SIG-M5 treated with dmso at 0.1 percent for 504 hours (cell line): ENCODE measurements around the gene LRRK1.

Experiments used
- DNase-seq: peaks from one replicate; lab custom pipeline; 2025; ENCODE audit not compliant: unreplicated experiment; lab: John Stamatoyannopoulos, UW

Gene LRRK1

DNA sequence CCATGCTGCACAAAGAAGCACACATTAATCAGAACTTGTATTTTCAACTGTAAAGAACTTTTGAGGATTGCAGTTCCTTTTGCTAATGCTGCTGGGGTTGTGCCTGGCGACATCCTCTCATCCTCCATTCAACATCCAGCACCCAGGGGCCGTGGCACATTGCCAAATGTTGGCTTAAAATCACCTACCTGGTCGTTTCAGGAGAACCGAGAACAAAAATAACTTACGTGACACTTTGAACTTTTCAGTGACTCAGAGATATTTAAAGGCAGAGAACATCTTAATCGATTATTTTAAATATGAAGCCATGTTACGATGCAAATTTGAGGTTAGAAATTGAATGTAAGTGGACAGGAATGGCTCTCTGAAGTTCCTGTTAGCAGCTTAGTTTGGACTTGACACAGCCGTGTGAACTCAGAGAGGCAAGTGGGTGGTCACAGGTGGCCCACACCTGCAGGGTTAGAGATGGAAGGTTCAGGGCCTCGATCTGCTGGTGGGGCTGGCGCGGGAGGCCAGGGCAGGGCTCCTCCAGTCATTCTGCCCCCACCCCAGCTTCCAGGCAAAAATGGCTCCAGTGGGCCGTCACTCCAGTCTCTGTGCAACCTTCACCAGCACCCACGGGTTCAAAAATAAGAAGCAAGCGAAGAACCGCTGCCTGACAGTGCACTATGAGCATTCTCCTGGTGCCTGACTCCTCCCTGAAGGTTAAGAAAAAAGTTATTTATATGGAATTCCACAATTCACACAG is 12.2 kb downstream of the LRRK1 start:
- no peak for DNase-seq

DNA sequence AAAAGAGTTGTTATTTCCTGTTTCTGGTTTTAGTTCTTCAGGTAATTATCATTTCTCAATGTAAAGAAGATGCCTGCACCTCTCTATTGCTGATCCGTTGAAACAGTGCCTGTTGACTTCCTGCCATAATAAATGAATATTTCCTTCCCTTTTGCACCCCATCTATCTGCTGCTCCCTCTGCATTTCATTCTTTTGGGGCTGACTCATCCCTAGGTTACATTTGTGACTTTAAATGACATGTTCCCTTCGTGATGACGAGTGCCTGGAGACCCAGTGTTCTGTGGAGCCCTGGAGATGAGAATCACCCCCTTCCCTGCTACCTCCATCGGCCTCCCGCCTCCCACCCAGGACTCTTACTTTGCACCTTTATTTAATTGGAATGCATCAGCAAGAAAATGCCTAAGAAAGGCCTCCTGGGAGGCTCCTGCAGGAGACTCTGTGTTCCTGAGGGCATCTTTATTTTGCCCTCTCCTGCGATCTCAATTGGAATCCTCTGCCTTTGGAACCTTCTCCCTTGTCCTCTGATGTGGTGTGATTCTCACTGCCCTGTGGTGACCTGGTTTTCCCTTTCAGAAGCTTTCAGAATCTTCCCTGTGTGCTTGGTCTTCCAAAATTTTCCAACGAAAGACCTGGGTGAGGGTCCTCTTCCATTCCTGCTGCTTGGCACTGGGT is 13.7 kb downstream of the LRRK1 start:
- no peak for DNase-seq

DNA sequence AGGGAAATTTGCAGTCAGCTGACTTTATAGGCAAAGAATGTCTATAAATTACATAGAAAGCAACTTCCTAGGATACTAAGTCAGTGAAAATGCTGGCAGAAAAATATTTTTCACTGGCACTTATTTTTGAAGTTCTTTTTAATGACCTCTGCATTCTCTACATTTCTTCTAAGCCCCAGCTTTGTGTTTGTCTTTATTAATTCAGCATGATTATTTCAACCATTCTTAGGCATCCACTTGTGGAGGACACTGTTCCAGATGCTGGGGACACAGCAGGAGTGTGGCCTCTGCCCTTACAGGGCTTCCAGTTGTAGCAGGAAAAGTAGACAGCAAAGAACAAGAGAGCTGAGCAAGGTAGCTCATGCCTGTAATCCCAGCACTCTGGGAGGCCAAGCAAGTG is 15.0 kb downstream of the LRRK1 start:
- DNase-seq, result no peak

DNA sequence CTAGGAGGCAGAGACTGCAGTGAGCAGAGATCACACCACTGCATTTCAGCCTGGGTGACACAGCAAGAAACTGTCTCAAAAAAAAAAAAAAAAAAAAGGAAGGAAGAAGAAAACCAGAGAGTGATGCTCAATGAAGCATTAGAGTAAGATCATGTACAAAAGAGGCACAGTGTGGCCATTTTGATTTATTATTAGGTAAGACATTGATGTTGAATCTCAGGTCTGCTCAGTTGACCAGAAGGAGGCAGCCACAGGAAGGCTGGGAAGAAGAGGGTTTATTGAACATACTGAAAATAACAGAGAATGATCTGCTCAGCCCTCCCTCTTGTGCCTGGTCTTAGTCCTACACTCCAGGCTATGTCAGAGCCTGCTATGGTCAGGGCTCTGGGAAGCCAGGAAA is 15.6 kb downstream of the LRRK1 start:
- peak; percentile 23 for DNase-seq

DNA sequence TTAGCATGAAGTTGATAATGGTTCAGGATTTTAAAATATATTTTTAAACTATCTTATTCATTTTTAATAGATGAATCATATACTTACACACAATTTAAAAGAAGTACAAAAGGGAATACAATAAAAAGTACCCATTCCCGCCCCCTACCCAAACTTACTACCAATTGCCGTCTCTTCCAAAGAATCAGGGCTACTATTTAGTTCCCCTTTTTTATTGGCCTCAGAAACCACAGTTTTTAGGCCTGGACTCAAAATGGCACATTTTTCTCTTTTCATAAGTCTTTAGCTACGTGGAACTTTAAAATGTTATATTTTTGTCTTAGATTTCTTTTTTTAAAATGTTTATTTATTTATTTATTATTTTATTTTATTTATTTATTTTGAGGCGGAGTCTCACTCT is 18.0 kb downstream of the LRRK1 start:
- no peak for DNase-seq

DNA sequence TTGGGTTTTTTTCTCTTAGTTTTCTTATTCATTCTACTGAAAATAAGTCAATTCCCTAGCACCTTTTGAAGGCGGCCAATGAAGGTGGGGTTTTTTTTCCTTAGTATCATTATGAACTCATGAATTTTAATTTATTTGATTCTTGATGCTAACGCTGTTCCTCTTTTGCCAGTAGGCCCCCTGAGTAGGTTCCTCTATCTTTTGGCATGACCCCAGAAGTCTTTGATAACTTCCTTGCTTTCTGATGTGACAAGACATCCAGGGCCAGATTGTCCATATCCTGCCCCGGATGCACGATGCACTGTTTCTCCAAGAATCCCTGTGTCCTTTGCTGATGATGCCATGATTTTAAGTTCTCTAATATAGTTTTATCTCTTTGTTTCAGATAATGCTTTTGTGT is 20.6 kb downstream of the LRRK1 start:
- DNase-seq, result peak; percentile 43

DNA sequence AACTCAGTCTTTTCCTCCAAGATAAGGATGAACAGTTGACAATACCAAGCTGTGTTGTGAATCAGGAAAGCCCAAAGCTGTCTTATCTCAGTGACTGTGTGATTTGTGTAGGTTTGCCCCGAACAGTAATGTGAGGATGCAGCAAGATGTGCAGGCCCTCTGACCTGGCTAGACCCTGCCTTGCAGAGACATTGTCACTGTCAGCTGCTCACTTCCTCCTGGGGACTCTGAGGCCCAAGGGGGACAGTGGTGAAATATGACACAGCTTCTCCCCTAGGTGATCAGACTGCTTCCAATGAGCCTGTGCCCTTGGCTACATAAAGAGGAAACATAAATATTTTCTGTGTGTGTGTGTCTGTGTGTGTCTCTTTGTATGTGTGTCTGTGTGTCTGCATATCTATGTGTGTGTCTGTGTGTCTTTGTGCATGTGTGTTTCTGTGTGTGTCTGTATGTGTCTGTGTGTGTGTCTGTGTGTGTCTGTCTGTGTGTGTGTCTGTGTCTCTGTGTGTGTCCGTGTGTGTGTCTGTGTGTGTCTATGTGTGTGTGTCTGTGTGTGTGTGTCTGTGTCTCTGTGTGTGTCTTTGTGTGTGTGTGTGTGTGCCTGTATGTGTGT is 21.7 kb downstream of the LRRK1 start:
- DNase-seq, result peak; percentile 81

DNA sequence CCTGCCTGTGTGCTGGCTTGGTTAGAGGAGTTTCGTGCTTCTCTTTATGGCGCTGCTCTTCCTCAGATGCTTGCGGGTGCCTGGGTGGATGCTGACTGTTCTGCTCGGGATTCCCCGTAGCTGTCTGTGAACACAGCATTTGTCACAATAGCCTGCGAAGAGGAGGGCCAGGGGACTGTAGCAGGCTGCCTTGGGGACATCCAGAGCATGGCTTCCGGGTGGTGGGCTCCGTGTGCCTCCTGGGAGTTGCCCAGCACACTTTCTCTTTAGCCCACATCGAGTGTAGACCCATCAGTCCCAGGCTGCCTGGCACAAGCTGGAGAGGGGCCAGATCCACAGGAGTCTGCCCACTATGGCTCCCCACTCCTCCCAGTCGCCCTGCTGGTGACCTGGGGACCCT is 22.4 kb downstream of the LRRK1 start:
- no peak for DNase-seq

DNA sequence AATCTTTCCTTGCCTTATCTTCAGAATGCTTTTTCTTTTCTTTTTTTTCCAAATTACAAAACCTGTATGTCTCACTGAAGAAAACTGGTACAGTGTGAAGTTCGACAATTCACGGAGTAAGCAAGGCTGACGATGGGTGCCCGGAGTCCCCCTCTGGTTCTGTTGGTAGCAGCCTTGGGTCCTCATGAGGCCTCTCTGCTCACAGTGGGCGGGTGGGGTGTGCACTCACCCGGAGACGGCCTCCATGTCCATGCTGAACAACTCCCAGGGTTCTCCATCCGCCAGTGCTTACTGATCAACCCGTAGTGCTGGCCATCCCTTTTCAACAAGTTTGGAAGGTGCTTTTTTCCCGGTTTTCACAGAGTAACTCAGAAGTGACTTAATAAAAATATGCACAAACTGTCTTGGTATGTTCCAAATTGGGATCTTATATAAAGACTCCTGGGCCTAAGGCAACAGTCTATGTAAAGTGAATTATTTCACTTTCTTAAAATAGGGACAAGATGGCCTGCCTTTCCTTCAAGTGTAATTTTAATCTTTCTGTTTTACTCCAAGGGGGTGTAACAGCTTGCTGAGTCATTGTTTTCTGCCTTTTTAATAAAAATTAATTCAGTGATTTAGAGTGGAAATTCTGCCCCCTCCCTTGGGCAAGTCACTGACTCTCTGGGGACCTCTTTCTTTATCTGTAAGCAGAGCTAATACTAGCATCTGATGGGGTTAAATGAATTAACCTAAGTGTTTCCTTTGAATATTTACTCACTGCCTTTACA is 23.7 kb downstream of the LRRK1 start:
- DNase-seq, result no peak

DNA sequence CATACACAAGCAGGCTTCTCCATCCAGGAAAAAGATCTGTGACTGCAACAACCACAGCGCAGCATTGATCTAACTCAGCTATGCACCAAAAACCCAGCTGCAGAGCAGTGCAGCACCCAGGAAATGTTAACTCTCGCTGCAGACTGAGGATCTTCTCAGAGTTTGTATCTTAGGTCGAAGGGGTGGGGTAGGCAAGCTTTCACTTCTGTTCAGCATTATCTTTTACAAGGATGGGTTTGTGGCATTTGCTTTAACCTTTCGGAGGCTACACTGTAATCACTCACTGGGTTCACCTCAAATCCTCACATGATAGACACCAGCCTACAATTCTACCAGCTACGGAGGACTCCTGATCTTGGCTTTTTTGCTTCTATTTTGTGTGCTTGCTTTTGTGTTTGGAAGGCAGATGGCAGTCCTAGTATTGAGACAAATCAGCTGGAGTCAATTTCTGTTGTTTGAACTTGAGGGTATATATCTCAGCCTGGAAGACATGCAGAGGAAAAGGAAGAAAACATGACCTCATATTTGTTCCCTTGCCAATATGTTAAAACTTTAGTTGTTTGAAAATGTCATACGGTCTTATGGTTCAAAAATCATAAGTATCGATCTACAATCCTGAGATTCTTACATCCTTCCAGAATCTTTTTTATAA is 25.2 kb downstream of the LRRK1 start:
- no peak for DNase-seq

DNA sequence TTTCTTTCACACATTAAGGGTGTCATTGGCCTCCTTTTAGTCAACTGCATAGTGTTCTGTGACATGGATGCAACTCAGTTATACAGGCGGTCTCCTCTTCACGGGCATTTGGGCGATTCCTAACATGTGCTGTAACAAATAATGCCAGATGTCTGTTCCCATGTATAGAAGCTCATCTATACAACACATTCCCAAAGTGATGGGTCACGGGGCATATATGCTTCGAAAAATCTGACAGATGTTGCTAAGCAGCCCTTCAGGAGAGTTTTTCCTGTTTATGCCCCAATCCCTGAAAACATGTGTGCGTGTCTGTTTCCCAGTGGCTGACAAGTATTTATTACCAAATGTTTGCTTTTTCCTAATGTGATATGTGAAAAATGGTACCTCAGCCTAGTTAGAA is 25.8 kb downstream of the LRRK1 start:
- no peak for DNase-seq

DNA sequence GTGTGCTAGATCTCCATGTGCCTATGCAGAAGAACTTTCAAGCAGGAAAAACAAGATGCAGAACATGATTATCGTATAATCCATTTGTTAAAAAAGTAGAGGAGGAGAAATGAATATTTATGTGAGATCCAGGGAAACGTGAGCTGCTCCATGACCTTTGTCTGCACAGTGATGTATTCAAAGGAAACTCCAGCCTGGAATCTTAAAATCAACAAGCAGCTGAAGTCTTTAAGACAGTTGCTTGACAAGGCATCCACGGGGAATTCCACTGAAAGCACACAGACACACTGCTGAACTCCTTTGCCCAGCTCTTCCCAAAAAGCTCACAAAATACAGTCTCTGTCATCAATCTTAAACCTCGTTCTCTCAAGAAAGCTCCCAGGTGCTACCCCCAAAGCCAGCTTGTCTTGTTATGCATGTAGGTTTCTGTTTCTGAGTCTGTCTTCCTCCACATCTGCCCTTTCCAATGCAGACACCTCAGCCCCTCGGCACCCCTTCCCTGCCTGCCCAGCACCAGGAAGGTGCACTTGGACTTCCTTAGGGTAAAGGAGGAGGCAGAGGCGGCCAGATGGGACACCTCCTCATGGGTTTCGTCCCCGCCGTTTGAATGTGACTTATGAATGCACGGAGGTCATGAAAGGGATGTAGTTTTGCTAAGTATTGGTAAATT is 28.7 kb downstream of the LRRK1 start:
- no peak for DNase-seq

DNA sequence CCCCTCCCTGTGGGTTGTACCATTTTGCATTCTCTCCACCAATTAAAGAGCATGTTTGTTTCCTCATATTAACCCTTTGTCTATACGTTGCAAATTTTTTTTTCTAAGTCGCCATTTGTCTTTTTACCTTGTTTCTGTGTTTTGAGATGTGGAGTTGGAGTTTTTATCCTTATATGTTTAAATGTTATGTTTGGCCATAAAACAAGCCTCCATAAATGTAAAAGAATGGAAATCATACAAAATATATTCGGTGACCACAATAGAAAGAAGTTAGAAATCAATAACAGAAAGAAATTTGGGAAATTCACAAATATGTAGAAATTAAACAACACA is 29.2 kb downstream of the LRRK1 start:
- no peak for DNase-seq

DNA sequence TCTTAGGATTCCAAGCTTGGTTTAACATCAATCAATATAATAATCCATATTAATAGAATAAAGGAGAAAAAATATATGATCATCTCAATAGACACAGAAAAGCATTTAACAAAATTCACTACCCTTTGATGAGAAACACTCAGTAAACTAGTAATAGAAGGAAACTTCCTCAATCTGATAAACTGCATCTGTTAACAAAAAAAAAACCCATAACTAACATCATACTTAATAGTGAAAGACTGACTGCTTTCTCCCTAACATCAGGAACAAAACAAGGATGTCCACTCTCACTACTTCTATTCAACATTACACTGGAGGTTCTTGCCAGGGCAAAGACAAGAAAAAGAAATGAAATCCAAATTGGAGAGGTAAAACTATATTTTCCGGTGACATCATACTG is 30.5 kb downstream of the LRRK1 start:
- DNase-seq, result no peak

DNA sequence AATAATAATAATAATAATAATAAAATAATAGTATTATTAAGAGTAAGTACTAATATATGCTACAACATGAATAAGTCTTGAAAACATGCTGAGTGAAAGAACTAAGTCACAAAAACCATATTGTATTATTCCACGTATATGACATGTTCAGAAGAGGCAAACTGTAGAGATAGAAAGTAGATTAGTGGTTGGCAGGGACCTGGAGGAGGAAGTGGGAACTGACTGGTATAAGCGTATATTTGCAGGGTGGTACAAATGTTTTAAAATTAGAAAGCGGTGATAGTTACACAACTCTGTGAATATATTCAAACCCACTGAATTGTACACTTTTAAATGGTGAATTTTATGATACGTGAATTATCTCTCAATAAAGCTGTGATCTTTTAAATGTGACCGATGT is 32.8 kb downstream of the LRRK1 start:
- peak; percentile 88 for DNase-seq

DNA sequence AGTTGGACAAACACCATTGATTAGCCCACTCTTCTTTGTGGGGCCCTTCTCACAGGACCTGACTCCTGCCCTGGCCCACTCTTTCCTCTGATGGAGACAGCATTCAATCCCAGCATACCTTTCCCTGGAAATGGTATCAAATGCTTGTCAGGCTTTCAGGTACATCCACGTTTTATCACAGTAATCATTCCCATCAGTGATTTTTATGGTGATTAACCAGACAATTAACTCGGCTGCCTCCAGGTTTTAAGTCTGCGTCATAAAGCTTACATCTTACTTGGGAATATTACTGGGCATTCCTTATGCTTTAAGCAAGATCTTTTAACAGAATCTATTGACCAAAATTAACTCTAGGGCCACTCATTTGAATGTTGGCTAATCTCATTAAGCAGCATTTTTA is 33.4 kb downstream of the LRRK1 start:
- DNase-seq, result no peak

DNA sequence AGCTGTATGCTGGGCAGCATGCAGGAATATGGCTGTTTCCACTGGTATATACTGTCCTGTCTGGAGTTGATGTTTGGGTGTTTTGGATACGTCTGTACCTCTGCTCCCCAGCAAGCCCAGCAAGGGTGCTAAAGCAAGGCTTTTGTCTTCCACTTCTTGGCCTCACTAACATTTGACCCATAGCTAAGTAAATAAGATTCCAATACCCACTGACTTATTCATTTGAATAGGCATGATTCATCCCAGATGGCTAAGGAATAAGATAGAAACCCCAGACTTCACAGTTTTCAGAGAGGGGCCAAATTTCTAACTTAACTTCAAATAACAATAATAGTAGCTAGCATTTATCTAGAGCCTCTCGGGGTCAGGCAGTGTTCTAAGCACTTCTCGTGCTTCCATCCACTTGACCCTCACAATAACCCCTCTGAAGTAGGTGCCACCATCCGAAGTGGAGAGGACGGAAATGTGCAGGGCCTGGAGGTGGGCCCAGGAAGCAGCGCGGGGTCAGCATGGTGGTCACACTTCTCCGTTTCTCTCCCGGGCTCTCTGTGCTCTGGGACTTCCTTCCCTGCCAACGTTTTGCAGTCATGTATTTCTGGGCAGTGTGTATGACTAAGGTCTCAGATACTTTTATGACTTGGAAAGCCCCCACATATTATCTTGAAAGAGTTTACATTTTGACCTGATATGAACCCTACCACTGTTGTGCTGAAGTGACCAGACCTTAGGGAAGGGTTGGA is 39.3 kb downstream of the LRRK1 start:
- no peak for DNase-seq

DNA sequence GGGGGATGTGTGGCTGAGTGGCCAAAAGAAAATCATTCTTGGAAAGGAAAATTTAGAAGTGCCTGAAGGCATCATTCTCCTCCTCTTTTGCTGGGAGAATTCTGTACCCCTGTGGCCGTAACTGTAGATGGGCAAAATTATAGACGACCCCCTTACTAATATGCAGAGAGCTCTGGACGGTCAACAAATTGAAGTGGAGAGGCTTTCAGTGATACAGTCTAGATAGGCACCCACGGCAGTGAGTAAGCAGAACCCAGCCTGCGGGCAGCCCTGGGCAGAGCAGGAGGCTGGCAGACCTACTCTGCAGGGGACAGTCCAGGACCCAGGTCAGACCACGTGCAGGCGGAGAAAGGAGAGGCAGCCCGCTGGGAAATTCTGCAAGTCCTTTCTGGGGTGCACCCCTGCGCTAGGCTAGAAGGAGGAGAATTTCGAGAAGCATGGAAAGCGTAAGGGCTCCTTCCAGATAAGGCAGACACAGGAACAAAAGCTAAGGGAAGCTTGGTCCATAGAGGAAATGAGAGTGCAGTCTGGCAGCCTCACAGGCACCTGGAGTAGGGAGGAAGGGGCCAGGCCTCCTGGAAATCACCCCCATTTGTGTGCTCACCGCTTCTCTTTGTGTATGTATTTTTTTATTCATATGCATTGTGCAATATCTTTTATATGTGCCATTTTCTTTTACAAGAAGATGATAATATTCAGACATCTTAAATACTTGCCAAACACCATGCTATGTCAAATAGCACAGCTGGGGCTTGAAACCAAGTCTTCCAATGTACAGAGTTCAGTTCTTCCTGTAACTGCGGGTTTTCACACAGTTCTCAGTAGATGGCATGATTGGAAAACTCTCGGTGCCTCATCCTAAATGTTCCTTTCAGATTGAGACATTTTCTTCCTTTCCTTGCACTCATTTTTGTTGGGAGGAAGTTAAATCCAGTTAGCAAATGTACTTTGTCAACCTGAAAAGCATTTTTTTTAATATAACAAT is 40.2 kb downstream of the LRRK1 start:
- no peak for DNase-seq

DNA sequence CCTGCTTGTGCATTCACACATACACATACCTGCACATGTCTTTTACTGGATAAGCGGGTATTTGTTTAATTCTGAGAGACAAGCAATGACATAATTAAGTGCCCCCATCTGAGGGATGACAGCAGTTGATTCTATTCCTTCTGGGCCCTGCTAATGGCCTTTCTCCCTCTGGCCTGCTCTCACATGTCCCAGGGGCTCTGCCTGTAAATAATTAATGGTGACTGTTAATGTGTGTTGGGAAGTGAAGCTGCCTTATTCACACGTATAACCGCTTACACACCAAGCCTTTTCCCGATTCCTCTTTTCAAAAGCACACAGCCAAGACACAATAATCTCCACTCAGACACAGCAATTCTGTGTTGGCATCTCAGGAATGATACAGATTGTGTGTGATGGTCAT is 47.8 kb downstream of the LRRK1 start:
- DNase-seq, result no peak
